NCI-H774 (cell line): ENCODE data around the gene OLIG3.

ENCODE experiments used
- DNase-seq: peaks from one replicate; lab custom pipeline; 2025; lab: John Stamatoyannopoulos, UW

The OLIG3 gene

DNA sequence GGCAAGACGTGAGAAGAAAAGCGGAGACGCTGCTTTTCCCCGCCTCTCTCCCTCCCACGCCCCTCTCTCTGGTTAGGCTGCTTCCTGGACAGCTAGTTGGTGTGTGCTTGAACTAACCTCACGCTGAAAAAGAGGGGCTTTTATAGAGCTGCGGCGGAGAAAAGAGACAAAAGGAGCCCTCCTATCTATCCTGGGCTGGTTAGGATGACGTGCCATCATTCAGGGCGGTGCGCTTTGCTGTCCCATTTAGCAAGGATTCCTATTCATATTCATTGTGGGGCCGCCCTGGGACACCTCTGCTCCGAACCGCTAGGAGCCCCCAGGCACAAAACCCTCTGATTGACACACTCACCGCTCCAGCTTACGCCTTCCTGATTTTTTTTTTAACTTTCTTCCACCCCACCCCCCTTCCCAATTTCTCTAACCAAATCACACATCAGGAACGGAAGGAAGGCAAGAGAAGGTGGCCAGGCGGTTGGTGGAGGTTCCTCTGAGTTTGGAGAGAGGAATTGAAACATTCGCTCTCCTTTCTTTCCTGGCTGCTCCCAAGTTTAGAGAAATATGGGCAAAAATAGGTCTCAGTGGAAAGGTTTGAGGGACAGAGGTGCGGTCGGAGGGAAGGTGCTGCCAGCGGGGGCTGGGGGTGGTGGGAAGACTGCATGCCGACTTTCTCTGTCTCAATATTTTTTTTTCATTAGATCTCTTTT is at the start of gene OLIG3:
Gene OLIG3, minus strand, starts transcription at position 114 of the 707 bp plus-strand sequence. CDS start 224 bp downstream, outside the sequence.
- DNase-seq = no peak

DNA sequence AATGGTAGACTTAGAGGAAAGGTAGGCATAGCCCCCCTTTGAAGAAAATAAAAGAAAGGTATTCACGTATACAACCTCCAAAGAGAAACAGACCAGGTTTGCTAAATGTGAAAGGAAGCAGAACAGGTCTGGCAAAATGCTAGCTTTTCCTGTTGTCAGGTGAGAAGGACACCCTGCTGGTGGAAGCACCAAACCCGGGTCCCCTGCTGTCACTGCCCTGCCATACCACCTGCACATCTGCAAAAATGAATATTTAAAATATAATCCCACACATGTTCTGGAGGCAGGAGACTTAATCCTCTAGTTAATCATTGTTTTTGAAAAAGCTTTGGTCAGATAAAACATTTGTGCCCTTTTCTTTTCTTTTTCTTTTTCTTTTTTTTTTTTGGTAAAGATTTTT is 48.9 kb upstream of the OLIG3 start:
- no peak for DNase-seq

DNA sequence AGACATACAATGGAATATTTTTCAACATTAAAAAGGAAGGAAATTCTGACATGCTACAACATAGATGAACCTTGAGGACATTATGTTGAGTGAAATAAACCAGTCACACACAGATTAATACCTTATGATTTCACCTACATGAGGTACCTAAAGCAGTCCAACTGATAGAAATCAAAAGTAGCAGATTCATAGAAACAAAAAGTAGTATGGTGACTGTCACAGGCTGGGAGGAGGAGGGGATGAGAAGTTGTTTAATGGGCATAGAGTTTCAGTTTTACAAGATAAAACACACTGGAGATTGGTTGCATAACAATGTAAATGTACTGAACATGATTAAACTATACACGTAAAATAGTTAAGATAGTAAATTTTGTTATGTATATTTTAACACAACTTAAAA is 48.5 kb upstream of the OLIG3 start:
- no peak for DNase-seq

DNA sequence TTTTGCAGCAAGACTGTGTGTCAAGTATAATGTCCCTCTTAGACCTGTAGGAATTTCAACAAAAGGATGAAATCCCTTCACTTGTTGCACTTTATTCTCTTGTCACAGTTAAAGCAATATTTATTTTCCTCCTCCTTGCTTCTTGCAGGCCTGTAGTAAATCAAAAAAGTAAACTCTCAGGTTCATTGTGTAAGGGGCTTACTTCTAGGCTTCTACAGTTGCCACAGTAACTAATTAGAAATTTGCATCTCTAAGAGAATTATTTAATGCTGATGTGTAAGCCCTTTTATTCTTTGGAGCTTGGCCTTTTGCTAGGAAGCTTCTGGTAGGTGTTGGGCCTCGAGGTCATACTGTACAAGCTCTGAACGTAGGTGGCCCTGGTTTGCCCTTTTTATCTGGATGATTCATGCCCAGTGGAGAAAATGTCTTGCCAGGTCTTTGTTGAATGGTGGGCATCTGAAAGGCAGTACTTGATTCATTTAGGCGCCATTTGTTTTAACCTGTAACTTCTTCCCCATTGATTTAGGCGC is 47.4 kb upstream of the OLIG3 start:
- DNase-seq = no peak

DNA sequence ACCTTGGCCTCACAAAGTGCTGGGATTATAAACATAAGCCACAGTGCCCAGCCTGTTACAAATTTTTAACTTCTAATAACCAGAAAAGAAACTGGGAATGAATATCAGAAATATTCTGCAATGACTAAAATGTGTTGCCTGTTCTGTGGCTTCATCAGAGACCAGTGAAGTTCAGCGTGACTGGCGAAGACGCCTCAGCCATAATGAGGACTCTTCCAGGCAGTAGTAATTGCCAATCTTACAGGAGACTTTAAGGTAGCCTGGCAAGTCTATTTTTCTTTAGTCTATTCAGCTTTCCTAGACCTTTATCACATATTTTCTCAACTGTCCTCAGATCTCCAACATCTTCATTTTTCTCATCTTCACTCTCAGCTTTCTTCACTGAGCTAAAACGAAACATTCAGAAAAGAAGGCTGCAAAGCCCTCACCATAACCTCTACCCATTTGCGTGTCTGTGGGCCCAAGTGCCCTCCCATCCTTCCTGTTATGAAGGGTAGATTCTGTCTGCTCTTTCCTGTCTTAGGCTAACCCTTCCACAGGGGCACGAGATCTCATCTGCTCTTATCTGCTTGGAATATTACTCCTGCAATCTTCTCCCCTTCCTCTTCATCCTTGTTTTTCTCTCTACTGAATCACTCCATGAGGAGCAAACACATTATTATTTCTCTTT is 42.0 kb upstream of the OLIG3 start:
- DNase-seq = no peak

DNA sequence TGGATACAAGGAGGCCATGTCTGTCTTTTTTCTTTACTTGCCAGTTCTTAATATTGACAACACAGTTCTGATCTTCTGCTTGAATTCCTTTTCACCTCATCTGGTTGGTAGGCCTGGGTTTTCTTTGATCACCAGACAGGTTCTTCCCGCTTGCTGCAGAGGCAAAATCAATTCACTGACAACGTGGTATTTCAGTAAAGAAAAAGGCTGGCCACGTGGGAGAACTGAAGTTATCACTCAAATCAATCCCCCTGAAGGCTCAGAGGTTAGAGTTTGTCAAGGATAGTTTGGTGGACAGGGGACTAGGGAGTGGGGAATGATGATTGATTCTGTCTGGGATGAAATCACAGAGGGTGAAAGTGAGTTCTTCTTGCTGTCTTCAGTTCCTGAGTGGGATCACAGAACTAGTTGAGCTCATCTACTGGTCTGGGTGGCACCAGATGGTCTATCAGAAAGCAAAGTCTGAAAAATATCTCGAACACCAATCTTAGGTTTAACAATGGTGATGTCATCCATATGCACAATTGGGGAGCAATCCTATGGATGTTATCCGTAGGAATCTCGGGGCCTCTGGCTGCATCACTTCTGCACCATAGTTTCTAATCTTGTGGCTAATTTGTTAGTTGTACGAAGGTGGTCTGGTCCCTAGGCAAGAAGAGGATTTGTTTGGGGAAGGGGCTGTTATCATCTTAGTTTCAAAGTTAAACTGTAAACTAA is 37.3 kb upstream of the OLIG3 start:
- DNase-seq = no peak

DNA sequence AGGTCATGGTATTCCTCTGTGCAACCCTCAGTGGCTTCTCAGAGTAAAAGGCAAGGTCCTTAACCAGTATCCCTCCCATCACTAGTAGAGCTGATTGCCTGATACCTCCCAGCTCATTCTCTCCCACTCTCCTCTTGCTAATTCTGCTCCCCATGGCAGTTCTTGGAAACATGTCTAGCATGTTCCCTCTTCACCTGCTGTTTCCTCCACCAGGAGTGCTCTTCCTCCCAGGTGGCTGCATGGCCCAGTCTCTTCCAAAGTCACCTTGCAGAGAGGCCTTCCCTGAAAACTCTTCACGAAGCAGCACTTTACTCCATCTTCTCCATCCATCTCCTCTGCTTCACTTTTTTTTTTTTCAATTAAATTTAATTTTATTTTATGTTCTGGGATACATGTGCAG is 36.2 kb upstream of the OLIG3 start:
- DNase-seq = no peak

DNA sequence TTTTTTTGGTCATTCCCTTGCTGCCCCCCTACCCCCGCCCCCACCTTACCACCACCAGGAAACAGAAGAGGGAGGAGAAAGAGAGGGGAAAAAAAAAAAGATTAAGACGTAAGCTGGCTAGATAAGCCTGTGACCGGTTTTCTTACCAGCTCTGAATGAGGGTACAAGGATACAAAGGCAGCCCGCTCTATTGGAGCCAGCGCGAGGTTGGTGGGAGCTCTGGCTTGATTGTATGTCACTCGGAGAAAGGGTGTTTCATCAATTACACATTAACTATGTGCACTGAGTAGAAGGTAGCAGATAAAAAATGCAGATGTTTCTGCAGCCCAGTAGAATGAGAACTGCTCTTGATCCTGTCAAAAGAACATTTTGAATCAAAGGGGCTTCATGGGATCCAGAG is 28.6 kb upstream of the OLIG3 start:
- no peak for DNase-seq

DNA sequence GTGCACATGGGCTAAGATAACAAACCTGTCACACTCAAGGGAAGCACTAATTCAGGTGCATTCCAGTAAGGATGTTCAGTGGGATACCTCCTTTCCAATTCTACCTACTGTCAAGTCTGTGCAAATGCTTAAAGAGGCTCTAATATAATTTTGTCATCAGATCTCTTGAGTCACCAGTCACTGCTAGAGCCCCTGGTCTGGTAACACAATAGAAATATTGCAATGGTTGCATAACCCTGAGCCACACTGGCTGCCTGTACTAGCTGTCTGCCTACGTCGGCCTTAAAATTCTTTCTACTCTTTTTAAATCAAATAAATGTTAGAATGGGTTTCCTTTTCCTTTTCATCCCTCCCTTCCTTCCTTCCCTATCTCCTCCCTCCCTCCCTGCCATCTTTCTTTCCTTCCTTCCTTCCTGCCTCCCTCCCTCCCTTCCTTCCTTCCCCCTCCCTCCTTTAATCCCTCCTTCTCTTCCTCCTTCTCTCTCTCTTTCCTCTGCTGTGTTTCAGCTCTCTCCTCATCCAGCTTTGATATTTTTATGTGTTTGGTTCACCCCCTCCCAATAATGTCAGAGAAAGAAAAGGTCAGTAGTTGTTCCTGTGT is 28.1 kb upstream of the OLIG3 start:
- DNase-seq = no peak

DNA sequence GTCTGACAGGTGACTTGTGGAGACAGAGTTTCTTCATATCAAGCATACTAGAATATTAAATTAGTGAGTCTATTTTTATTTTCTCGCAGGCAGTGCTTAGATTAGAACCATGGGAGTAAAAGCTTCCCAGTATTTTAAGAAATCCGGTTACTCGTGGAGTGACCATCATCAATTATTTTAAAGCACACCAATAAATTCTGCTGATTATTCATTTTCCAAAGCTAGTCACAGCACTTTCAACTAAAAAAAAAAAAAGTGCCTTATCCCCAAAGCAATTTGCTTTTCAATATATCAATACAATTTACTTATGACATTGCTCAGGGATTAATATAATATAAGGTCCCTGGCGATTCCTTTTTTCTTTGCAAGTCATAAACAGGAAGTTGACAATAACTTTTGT is 26.3 kb upstream of the OLIG3 start:
- DNase-seq = no peak

DNA sequence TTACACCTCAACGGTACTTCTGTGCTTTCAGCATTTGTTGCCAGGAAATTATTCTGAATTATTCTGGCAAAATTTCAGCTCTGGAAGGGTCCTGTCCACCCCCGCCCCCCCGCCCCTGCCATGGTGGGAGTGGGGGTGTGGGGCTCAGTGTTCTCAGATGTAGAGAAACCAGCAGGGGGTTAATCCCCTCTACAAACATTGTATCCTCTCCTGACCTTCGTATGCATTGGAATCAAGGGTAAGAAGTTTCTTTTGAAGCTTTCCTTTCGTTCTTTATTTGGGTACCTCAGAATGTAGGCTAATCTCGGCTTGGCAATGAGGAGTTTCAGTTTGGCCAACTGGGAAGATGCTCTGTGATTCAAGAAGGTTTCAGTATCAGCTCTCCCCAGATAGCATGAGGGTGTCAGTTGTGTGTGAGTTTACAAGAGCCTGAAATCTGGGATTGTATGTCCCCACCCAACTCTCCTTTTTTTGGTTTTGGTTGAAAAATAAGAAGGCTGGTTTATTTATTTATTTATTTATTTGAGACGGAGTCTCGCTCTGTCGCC is 25.5 kb upstream of the OLIG3 start:
- no peak for DNase-seq

DNA sequence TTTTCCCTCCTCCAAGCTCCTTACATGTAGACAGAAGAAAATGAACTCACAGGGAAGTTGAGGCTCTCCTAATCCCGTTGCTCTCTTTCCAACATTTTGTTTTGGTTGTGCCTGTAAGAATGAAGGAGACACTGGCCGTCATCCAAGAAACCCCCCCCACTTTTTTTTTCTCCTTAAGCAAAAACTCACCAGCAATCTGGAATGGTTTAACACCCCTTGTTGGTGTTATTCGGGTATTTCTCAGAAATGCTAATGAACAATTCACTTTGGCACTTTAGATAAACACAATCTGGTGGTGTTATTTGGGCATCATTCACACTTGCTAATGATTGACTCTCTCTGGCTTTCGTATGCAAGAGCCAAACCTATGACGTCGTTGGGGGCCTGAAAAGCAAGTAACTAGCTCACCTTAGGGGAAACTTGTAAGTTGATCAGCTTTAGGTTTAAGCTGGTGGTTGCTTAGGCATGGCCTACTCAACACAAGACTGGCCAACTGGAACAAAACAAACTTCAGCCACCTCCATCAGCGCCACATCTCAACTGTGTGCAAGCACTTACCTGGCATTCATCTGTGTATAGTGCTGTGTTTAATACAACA is 24.3 kb upstream of the OLIG3 start:
- no peak for DNase-seq

DNA sequence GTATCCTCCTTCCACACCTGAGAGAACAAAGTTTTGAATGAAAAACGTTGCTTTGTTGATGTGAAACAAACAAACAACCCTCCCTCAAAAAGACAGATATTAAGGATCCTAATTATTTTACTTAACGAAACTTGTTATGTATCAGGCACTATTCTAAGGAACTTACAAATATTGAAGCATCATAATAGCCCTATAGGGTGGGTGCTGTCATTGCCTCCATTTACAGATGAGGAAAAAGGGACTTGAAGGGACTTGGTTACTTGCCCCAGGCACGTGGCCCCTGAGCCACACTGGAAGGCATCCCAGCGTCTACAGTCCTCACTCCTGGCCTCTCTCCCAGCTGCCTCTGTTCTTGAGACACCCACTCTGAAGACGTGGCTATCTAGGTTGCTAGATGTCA is 20.2 kb upstream of the OLIG3 start:
- no peak for DNase-seq

DNA sequence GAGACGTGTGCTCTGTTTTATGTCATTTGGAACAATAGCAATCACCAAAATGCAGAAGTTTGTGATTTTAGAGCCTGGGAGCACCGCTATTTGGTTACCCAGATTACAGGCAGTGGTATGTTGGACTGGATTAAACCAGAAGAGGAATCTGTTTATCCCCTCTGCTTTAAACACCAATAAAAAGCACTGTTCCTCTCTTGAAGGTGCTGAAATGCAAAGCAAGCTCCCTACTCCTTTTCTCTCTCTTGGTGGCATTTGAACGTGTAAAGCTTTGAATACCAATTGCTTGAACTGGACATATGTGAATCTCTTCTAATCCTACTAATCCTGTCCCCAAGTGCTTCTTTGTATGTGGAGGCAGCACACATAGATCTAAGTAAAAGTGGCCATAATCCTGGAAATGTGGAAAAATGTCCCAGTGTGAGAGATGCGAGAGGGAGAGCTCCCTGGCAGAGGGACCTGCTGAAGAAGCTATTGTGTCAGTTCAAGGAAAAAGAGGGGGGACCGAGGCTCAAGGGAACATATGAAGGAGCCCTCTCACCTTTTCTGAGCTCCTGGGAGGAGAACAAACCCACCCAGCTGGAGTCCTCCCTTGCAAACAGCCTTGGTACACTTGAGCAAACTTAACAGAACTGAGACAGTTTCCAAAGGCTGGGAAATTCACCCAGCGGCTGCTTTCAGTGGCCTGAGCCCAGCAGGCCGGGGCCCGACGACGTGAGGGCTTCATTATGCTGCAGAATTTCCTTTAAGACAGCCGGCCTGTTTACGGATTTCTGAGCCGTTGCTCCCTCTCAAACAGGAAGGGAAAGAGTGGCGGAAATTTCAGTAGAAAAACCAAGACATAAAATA is 18.8 kb upstream of the OLIG3 start:
- no peak for DNase-seq

DNA sequence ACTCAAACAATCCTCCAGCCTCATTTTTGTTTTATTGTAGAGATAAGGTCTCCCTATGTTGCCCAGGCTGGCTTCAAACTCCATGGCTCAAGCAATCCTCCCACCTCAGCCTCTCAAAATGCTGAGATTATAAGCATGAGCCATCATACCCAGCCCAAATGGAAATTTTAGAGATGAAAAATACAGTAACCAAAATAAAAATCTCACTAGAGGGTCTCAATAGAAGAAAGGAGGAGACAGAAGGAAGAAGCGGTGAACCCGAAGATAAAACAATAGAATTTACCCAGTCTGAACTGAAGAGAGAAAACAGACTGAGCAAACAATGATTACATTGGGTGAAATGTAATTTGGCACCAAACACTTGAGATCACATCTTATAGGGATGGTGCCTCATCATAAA is 16.7 kb upstream of the OLIG3 start:
- DNase-seq = no peak

DNA sequence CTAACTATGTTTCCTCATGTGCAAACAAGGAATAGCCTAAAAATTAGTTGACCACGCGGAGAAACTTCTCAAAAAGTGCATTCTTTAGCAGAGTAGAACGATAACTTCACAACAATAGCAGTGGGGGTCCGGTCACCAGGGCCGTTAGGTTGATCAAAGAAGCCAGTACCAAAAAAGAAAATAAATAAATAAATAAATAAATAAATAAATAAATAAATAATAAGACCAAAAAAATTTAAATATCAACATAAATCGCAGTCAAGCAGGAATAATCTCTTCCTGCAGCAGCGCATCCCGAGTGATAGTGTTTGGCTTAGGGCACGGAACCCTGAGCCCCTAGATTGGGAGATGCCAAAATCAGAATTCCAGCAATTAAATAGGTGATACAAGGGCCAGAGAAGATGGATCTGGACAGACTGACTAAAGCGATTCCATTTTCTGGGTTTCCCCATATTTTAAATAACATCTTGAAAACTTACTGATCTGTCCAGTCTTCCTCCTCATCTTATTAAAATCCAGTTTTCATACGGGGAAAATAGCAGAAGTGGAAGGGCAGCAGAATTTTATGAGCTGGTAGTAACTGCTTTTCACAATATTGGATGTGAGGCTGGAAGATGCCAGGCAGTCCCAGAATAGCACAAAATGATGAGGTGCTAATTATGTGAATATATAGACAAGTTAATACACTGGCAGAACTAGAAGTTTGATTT is 4.4 kb upstream of the OLIG3 start:
- DNase-seq = no peak

DNA sequence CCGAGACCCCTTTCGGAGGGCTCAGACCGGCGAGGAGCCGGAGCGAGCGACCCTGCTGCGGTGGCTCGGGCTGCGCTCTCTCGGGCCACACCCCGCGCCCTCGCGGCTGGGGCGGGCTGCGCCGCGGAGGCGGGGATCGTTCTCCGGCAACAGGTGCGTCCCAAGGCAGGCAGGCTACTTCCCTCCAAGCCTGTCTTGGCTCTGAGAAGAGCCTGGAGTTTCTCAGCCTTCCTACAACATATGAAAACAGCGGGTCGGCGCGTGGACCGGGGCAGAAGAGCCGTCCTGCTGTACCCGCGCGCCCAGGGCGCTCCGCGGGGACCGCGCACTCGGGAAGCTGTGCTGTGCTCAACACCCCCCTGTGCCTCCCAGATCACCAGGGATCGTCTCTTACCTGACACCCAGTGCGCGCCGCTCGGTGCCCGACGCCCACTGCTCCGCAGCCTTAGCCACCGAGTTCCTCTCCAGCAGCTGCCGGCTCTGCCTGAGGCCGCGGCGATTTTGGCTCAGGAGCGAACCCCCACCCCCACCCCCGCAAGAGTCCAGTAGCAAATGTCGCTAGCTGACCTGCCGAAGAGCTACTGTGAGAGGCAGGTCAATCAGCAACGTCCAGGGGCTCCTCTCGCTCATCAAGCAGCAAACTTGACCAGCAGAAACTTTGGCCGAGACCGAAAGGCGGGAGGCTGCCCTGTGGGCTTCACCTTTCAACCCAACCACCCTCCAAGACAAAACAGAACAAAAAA is 3.7 kb upstream of the OLIG3 start:
- no peak for DNase-seq

DNA sequence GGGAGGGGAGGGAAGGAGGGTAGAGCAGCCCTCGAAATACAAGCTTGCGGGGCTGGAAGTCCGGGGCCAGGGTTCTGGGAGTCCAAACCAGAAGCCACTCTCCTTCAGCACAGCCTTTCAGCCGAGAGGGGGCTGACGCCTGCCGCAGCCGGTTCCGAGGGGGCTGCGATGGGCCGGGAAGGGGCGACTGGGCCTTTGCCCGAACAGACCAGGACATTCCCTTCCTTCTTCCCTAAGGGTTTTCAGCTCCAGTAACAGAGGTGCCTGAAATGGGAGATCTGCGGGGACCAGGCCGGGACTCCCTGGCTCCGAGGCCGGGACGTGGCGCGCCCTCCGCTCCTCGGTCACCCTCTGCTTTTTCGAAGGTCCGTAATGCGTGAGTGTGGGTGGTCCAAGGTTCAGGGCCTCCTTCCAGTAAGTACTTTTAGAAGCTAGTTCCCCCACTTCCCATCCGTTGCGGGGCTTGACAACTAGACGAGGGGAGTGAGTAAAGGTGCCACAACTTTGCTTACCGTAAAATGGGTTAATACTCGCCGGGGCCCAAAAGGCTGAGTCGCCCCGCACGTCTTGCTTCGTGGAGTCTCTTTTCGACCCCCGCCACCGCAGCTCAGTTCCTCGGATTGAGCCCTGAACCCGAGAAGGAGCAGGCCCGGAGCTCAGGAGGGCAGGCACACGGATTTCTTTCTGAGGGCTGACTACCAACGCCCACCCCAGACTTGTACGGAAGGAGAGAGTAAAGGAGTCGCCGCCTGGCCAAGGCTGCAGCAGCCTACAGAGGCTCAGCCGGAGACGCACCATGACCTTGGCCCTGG is 2.9 kb upstream of the OLIG3 start:
- no peak for DNase-seq

DNA sequence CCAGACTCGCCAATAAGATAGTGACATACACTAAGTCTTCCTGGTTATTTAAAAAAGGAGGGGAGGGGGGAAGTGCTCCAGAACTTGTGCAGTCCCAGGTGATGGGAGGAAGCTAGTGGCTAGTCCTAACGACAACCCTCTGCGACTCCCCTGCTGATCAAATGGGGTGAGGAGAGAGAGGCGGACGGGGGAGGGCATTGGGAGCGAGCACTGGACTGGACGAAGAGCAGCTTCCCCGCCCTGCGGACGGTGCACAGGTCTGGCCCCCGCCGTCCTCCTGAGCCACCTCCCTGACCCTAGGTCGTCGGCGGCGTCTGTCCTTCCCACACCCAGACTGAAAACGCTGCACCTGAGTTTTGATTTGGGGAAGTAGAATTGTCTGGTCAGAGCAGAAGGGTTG is 2.2 kb upstream of the OLIG3 start:
- no peak for DNase-seq
